ENCODE data around the gene MYOM1.

The MYOM1 gene

DNA sequence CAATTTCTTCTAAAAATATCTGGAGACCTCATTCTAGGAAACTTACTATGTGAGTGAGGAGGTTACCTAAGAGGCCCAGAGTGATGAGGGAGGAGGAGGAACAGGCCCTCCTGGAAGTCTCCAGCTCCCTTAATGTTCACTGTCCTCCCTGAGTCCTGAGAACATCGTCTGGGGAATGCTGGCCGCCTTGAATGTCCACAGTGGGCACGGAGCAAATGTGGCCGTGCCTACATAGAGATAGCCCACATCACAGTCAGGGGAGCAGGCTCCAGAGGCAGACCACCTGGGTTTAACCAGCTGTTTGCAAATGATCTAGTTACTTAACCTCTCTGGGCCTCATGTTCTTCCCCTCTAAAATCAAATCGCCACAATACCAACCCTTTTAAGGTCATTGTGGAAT lies 123.8 kb downstream of the MYOM1 start:
- no peak for DNase-seq (ENCODE audit: extremely low spot score)
- CTCF ChIA-PET: interaction anchor here (1.1 to 1.8 kb wide), 2 partner anchors 21 to 33 kb away, joined by 3 to 6 read pairs; no protein-coding TSS in a partner anchor
- no peak for TF ChIP-seq CTCF (IDR thresholded peaks at IDR 0.05; ENCODE audit: control extremely low read depth, extremely low read depth, low read depth, missing control alignments)
- POLR2A ChIA-PET: no interaction called here

- no peak for TF ChIP-seq CTCF (IDR thresholded peaks at IDR 0.05; ENCODE audit: control extremely low read depth, extremely low read depth, low read depth, missing control alignments)
- ChIA-PET POLR2A (no interaction called here), CTCF (interaction anchor here (0.9 to 1.0 kb wide), 2 partner anchors 11 to 35 kb away, joined by 3 read pairs; no protein-coding TSS in a partner anchor)
These were observed 125.5 kb downstream of the MYOM1 start for GRCh38 chr18:3094338-3094684.

GRCh38 chr18:3093624-3094337 lies 126.0 kb downstream of the MYOM1 start:
- ChIA-PET POLR2A (no interaction called here), CTCF (no interaction called here)
- no peak for TF ChIP-seq CTCF (IDR thresholded peaks at IDR 0.05; ENCODE audit: control extremely low read depth, extremely low read depth, low read depth, missing control alignments)
- no peak for DNase-seq (ENCODE audit: extremely low spot score)

More at GRCh38 chr18:3094338-3094684, 125.5 kb downstream of the MYOM1 start:
- DNase-seq (ENCODE audit: extremely low spot score): no peak

DNA sequence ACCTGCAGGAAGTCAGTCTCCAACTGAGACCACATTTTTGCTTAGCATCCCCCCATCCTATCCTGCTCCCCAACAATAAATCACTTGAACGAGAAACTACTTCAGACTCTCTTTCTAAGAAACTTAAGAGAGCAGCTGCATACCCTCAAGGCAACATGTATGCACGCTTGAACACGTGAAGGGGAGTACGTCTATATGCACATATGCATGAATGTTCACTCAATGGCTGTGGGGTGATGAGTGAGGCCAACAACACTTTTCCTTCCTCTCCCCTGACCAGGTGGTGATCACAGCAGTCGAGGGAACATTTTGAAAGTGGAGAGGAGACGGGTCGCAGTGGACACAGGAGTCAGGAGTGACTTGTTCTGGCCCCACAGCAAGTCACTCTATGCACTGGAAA lies 127.0 kb downstream of the MYOM1 start:
- ChIA-PET CTCF (no interaction called here), POLR2A (no interaction called here)
- no peak for TF ChIP-seq CTCF (IDR thresholded peaks at IDR 0.05; ENCODE audit: control extremely low read depth, extremely low read depth, low read depth, missing control alignments)
- DNase-seq (ENCODE audit: extremely low spot score): no peak

- no peak for TF ChIP-seq CTCF (IDR thresholded peaks at IDR 0.05; ENCODE audit: control extremely low read depth, extremely low read depth, low read depth, missing control alignments)
- no peak for DNase-seq (ENCODE audit: extremely low spot score)
- POLR2A ChIA-PET: no interaction called here
- CTCF ChIA-PET: interaction anchor here (0.8 to 3.8 kb wide), 6 partner anchors 11 to 156 kb away, joined by 3 to 22 read pairs (median 8); no protein-coding TSS in a partner anchor
These were observed 130.2 kb downstream of the MYOM1 start for GRCh38 chr18:3089579-3089978.

GRCh38 chr18:3088449-3088848 lies 131.3 kb downstream of the MYOM1 start:
- TF ChIP-seq CTCF (IDR thresholded peaks at IDR 0.05; ENCODE audit: control extremely low read depth, extremely low read depth, low read depth, missing control alignments): no peak
- ChIA-PET CTCF (interaction anchor here (0.9 to 3.8 kb wide), 7 partner anchors 10 to 157 kb away, joined by 3 to 22 read pairs (median 6); no protein-coding TSS in a partner anchor), POLR2A (no interaction called here)
- DNase-seq (ENCODE audit: extremely low spot score): no peak
